Measurements from ENCODE around the gene DLG1. TPM values are rescaled to one million over a fixed set of nuclear protein-coding genes. Genes with fewer than 3 reads are reported as not detected.
"Not testable (repeated sequence)": the region's sequence is repeated elsewhere in the genome, so short reads cannot be mapped to it uniquely, and the experiment has no call there.

The DLG1 gene
- total and polyA plus RNA-seq, 2 donors (not counting 1 experiment from before 2014, with no cell fraction given), result 47.7 to 53.0 TPM

DNA sequence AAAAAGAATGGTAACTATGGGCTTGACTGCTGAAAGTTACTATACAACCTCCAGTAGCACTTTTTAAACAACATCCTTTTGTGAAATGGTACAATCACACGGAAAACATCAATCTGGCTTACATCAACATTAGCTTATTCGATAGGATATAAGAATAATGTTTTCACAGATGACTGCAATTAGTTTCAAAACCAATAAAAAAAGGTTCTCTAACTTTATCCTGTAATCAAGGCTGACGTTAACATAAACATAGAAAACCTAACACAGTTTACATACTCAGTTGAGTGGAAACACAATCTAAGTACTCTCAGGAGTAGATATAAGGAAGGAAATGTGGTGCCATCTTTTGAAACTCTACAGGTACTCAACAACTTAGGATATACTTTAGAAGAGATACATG lies 102.2 kb downstream of the DLG1 start:
- Histone ChIP-seq H3K4me2 (ENCODE audit: extremely low read depth, insufficient read depth, low read length) (no peak overlapping the region), H3K36me3 (ENCODE audit: control insufficient read depth, insufficient read depth, low read length) (no peaks in the 10 kb centered on the region), H3K4me1 (ENCODE audit: control insufficient read depth, extremely low read depth, insufficient read depth, low read length) (no peaks in the 10 kb centered on the region), H3K4me3 (replicated peaks in 1 of 4; ENCODE audit: control extremely low read depth in 1 of 4, insufficient read depth in 1 of 4, low read depth in 3 of 4, low read length in 4 of 4) (no peak overlapping the region), H3K27me3 (ENCODE audit: control insufficient read depth, insufficient read depth, low read length) (no peaks in the 10 kb centered on the region), H3K79me2 (ENCODE audit: control insufficient read depth, insufficient read depth, low read length) (peaks cover 37% of the 10 kb centered on the region), H3K9me3 (ENCODE audit: control insufficient read depth, insufficient read depth, low read depth, low read length) (no peaks in the 10 kb centered on the region), H4K20me1 (ENCODE audit: control insufficient read depth, extremely low read depth, insufficient read depth, low read length) (no peaks in the 10 kb centered on the region), H2AFZ (ENCODE audit: low read length) (no peak overlapping the region), H3K27ac (ENCODE audit: insufficient read depth, low read length) (no peak overlapping the region), H3K9ac (ENCODE audit: insufficient read depth, low read length) (no peak overlapping the region)
- TF ChIP-seq EZH2 (IDR thresholded peaks at IDR 0.05; ENCODE audit: low read length, missing control alignments), result no peak
- TF ChIP-seq, protein P1, sequence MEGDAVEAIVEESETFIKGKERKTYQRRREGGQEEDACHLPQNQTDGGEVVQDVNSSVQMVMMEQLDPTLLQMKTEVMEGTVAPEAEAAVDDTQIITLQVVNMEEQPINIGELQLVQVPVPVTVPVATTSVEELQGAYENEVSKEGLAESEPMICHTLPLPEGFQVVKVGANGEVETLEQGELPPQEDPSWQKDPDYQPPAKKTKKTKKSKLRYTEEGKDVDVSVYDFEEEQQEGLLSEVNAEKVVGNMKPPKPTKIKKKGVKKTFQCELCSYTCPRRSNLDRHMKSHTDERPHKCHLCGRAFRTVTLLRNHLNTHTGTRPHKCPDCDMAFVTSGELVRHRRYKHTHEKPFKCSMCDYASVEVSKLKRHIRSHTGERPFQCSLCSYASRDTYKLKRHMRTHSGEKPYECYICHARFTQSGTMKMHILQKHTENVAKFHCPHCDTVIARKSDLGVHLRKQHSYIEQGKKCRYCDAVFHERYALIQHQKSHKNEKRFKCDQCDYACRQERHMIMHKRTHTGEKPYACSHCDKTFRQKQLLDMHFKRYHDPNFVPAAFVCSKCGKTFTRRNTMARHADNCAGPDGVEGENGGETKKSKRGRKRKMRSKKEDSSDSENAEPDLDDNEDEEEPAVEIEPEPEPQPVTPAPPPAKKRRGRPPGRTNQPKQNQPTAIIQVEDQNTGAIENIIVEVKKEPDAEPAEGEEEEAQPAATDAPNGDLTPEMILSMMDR (conservative IDR thresholded peaks at IDR 0.05 in 1 of 2, IDR thresholded peaks at IDR 0.05 in 1 of 2; ENCODE audit: low read depth in 1 of 2, low read length in 2 of 2), result no peak
- no peak for DNase-seq (ENCODE audit: low read depth in 2 of 2)

DNA sequence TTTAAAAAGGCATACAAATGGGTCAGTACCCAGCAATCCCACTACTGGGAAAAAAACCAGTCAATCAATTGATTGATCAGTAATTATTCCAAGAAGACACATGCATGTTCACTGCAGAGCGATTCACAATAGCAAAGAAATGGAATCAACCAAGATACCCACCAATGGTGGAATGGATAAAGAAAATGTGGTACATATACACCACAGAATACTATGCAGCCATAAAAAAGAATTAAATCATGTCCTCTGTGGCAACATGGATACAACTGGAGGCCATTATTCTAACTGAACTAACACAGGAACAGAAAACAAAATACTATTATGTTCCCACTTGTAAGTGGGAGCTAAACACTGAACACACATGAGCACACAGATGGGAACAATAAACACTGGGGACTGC lies 103.1 kb downstream of the DLG1 start:
- DNase-seq (ENCODE audit: low read depth in 2 of 2), result no peak
- Histone ChIP-seq H3K36me3 (ENCODE audit: control insufficient read depth, insufficient read depth, low read length) (no peaks in the 10 kb centered on the region), H3K4me3 (replicated peaks in 1 of 4; ENCODE audit: control extremely low read depth in 1 of 4, insufficient read depth in 1 of 4, low read depth in 3 of 4, low read length in 4 of 4) (no peak overlapping the region), H3K27ac (ENCODE audit: insufficient read depth, low read length) (no peak overlapping the region), H3K9ac (ENCODE audit: insufficient read depth, low read length) (no peak overlapping the region), H3K4me2 (ENCODE audit: extremely low read depth, insufficient read depth, low read length) (no peak overlapping the region), H3K27me3 (ENCODE audit: control insufficient read depth, insufficient read depth, low read length) (no peaks in the 10 kb centered on the region), H3K79me2 (ENCODE audit: control insufficient read depth, insufficient read depth, low read length) (peaks cover 31% of the 10 kb centered on the region), H3K9me3 (ENCODE audit: control insufficient read depth, insufficient read depth, low read depth, low read length) (no peaks in the 10 kb centered on the region), H4K20me1 (ENCODE audit: control insufficient read depth, extremely low read depth, insufficient read depth, low read length) (no peaks in the 10 kb centered on the region), H3K4me1 (ENCODE audit: control insufficient read depth, extremely low read depth, insufficient read depth, low read length) (no peaks in the 10 kb centered on the region), H2AFZ (ENCODE audit: low read length) (no peak overlapping the region)
- TF ChIP-seq EZH2 (IDR thresholded peaks at IDR 0.05; ENCODE audit: low read length, missing control alignments), result no peak
- TF ChIP-seq, protein P1 (conservative IDR thresholded peaks at IDR 0.05 in 1 of 2, IDR thresholded peaks at IDR 0.05 in 1 of 2; ENCODE audit: low read depth in 1 of 2, low read length in 2 of 2), result no peak

DNA sequence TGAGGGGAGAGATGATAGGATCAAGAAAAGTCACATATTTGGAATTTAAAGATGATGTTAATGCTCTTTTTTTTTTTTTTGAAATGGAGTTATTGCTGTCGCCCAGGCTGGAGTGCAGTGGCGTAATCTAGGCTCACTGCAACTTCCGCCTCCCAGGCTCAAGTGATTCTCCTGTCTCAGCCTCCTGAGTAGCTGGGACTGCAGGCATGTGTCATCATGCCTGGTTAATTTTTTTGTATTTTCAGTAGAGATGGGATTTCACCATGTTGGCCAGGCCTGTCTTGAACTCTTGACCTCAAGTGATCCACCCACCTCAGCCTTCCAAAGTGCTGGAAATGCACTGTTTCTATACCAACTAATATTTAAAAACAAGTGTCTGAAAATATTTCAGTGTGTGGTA lies 104.7 kb downstream of the DLG1 start:
- H3K4me1 ChIP-seq (ENCODE audit: control insufficient read depth, extremely low read depth, insufficient read depth, low read length); DNase-seq (ENCODE audit: low read depth in 2 of 2); H3K9me3 ChIP-seq (ENCODE audit: control insufficient read depth, insufficient read depth, low read depth, low read length); H3K9ac ChIP-seq (ENCODE audit: insufficient read depth, low read length); H3K27me3 ChIP-seq (ENCODE audit: control insufficient read depth, insufficient read depth, low read length); H3K4me2 ChIP-seq (ENCODE audit: extremely low read depth, insufficient read depth, low read length); H2AFZ ChIP-seq (ENCODE audit: low read length); H3K36me3 ChIP-seq (ENCODE audit: control insufficient read depth, insufficient read depth, low read length); H3K27ac ChIP-seq (ENCODE audit: insufficient read depth, low read length); H3K4me3 ChIP-seq (replicated peaks in 1 of 4; ENCODE audit: control extremely low read depth in 1 of 4, insufficient read depth in 1 of 4, low read depth in 3 of 4, low read length in 4 of 4); H4K20me1 ChIP-seq (ENCODE audit: control insufficient read depth, extremely low read depth, insufficient read depth, low read length): not testable (repeated sequence)
- H3K79me2 ChIP-seq (ENCODE audit: control insufficient read depth, insufficient read depth, low read length), result peaks cover 28% of the 10 kb centered on the region

Data from fibroblast of lung (primary cell).